ENCODE data around the gene COQ8B. TPM values are rescaled to one million over a fixed set of nuclear protein-coding genes. Genes with fewer than 3 reads are reported as not detected.
A peak's percentile ranks its signal among the peaks of the same experiment; 100 is the strongest.
"Not testable (repeated sequence)": the region's sequence is repeated elsewhere in the genome, so short reads cannot be mapped to it uniquely, and the experiment has no call there.

The COQ8B gene
- total RNA-seq (18.2 TPM), polyA plus RNA-seq (ENCODE audit: insufficient read depth in 1 of 8, insufficient read length in 8 of 8, low replicate concordance in 1 of 8) (10 to 100 TPM; 19.4 to 26.5 (median 23.6) TPM)
- long read RNA-seq, donor 1, partial matches to known transcripts, result 0 of 1 reads
- long read RNA-seq, donor 1, other reads (novel, unspliced or antisense), result 0 of 1 reads
- long read RNA-seq, donor 2, result 0 reads
- long read RNA-seq, donor 3, partial matches to known transcripts, result 23 of 32 reads
- long read RNA-seq, donor 3, other reads (novel, unspliced or antisense), result 7 of 32 reads
- long read RNA-seq, donor 4, partial matches to known transcripts, result 0 of 1 reads
- long read RNA-seq, donor 4, other reads (novel, unspliced or antisense), result 0 of 1 reads
- long read RNA-seq, donor 5, transcript COQ8B-205 (5 exons, 2,255 nt), result major isoform, 6 of 8 reads
- long read RNA-seq, donor 5, partial matches to known transcripts, result 0 of 8 reads
- long read RNA-seq, donor 5, other reads (novel, unspliced or antisense), result 0 of 8 reads
- long read RNA-seq, donor 6, partial matches to known transcripts, result 0 of 3 reads
- long read RNA-seq, donor 6, other reads (novel, unspliced or antisense), result 0 of 3 reads
- long read RNA-seq, donor 7, result 0 reads
- long read RNA-seq, donor 8, result 0 reads
- long read RNA-seq, donor 9, partial matches to known transcripts, result 0 of 1 reads
- long read RNA-seq, donor 9, other reads (novel, unspliced or antisense), result 0 of 1 reads
- long read RNA-seq, donor 10, partial matches to known transcripts, result 0 of 2 reads
- long read RNA-seq, donor 10, other reads (novel, unspliced or antisense), result 0 of 2 reads
- long read RNA-seq, donor 11, partial matches to known transcripts, result 0 of 3 reads
- long read RNA-seq, donor 11, other reads (novel, unspliced or antisense), result 0 of 3 reads

- Histone ChIP-seq H3K4me3 (ENCODE audit: low read length) (peak within 1 kb of the TSS; percentile 71), H3K27me3 (ENCODE audit: control insufficient read depth, insufficient read depth, low read length) (no peaks in the 10 kb centered on the region), H3K9me3 (replicated peaks; ENCODE audit: control insufficient read depth, low read depth, low read length) (no peaks in the 10 kb centered on the region), H3K36me3 (ENCODE audit: control insufficient read depth, insufficient read depth, low read length) (peaks cover 8% of the 10 kb centered on the region), H3K27ac (ENCODE audit: low read length) (peak within 1 kb of the TSS; percentile 100), H3K4me1 (ENCODE audit: control insufficient read depth, insufficient read depth, low read length) (peaks cover 58% of the 10 kb centered on the region)
- under 1% methylated on average over 62 of the region's 76 CpGs for WGBS (ENCODE audit: insufficient coverage)
- peak; percentile 100 for DNase-seq
Observed at GRCh38 chr19:40716482-40717324, at the start of gene COQ8B, which contains the start of gene ITPKC. Gene COQ8B (minus strand): TSS chr19:40716886. CDS start chr19:40714632, 2,254 bp downstream. Gene ITPKC (plus strand): TSS chr19:40717112. CDS start chr19:40717136, 24 bp downstream.

GRCh38 chr19:40766385-40766784 lies 49.7 kb upstream of the COQ8B start:
- not testable (repeated sequence) for H3K27me3 ChIP-seq (ENCODE audit: control insufficient read depth, insufficient read depth, low read length); H3K27ac ChIP-seq (ENCODE audit: low read length); H3K4me3 ChIP-seq (ENCODE audit: low read length); H3K4me1 ChIP-seq (ENCODE audit: control insufficient read depth, insufficient read depth, low read length); H3K9me3 ChIP-seq (replicated peaks; ENCODE audit: control insufficient read depth, low read depth, low read length); DNase-seq
- 98% methylated on average over 8 of the region's 13 CpGs for WGBS (ENCODE audit: insufficient coverage)
- peaks cover 49% of the 10 kb centered on the region for H3K36me3 ChIP-seq (ENCODE audit: control insufficient read depth, insufficient read depth, low read length)

DNA sequence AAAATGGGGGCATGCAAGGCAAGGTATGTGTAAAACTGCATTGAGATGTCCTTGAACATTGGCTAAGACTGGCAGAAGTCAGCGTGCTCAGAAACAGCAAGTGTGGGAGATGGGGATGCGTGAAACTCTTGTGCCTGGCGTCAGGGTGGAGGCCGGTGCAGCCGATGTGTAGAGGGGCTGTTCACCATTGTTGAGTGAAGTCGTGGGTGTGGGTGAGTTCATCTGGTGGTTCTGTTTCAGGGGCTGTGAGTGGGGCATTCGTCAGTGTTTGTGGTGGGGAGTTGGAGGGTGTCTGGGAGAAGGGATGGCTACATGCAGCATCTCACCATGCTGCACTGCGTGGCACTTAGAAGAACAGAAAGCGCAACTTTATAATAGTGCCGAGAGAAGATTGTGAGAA lies 47.3 kb upstream of the COQ8B start:
- Histone ChIP-seq H3K27ac (ENCODE audit: low read length) (no peak overlapping the region), H3K27me3 (ENCODE audit: control insufficient read depth, insufficient read depth, low read length) (no peaks in the 10 kb centered on the region), H3K4me3 (ENCODE audit: low read length) (no peak overlapping the region), H3K9me3 (replicated peaks; ENCODE audit: control insufficient read depth, low read depth, low read length) (no peaks in the 10 kb centered on the region), H3K36me3 (ENCODE audit: control insufficient read depth, insufficient read depth, low read length) (peaks cover 73% of the 10 kb centered on the region), H3K4me1 (ENCODE audit: control insufficient read depth, insufficient read depth, low read length) (no peaks in the 10 kb centered on the region)
- WGBS (ENCODE audit: insufficient coverage), result 94% methylated on average over 7 of the region's 10 CpGs
- DNase-seq, result no peak

DNA sequence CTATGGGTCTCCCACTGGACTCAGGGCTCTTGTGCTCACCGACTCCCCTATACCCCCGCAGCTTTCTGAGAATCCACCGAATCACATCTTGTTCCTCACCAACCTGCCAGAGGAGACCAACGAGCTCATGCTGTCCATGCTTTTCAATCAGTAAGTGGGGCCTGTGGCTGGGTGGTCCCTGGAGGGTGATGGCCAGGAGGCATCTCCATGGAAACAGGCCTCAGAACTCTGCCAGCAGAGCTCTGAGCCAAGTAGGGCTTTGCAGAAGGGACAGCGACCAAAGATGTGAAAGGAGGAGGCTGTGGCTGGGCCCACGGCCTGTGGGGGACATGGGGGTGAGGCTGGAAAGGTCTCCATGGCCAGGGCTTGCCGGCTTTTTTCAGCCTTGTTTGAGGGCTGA lies 46.8 kb upstream of the COQ8B start:
- H3K4me1 ChIP-seq (ENCODE audit: control insufficient read depth, insufficient read depth, low read length), result no peaks in the 10 kb centered on the region
- no peak overlapping the region for H3K27ac ChIP-seq (ENCODE audit: low read length)
- H3K27me3 ChIP-seq (ENCODE audit: control insufficient read depth, insufficient read depth, low read length), result no peaks in the 10 kb centered on the region
- no peak for DNase-seq
- peaks cover 74% of the 10 kb centered on the region for H3K36me3 ChIP-seq (ENCODE audit: control insufficient read depth, insufficient read depth, low read length)
- 94% methylated on average over 3 of the region's 7 CpGs for WGBS (ENCODE audit: insufficient coverage)
- H3K9me3 ChIP-seq (replicated peaks; ENCODE audit: control insufficient read depth, low read depth, low read length), result no peaks in the 10 kb centered on the region
- no peak overlapping the region for H3K4me3 ChIP-seq (ENCODE audit: low read length)

GRCh38 chr19:40762754-40763470 lies 46.2 kb upstream of the COQ8B start:
- DNase-seq, result no peak
- WGBS (ENCODE audit: insufficient coverage), result 90% methylated on average over 15 of the region's 17 CpGs
- Histone ChIP-seq H3K27ac (ENCODE audit: low read length) (no peak overlapping the region), H3K36me3 (ENCODE audit: control insufficient read depth, insufficient read depth, low read length) (peaks cover 78% of the 10 kb centered on the region), H3K4me3 (ENCODE audit: low read length) (no peak overlapping the region), H3K4me1 (ENCODE audit: control insufficient read depth, insufficient read depth, low read length) (no peaks in the 10 kb centered on the region), H3K27me3 (ENCODE audit: control insufficient read depth, insufficient read depth, low read length) (no peaks in the 10 kb centered on the region), H3K9me3 (replicated peaks; ENCODE audit: control insufficient read depth, low read depth, low read length) (no peaks in the 10 kb centered on the region)

GRCh38 chr19:40759352-40759751 lies 42.7 kb upstream of the COQ8B start:
- Histone ChIP-seq H3K4me1 (ENCODE audit: control insufficient read depth, insufficient read depth, low read length) (no peaks in the 10 kb centered on the region), H3K36me3 (ENCODE audit: control insufficient read depth, insufficient read depth, low read length) (peaks cover 88% of the 10 kb centered on the region), H3K9me3 (replicated peaks; ENCODE audit: control insufficient read depth, low read depth, low read length) (no peaks in the 10 kb centered on the region), H3K4me3 (ENCODE audit: low read length) (no peak overlapping the region), H3K27me3 (ENCODE audit: control insufficient read depth, insufficient read depth, low read length) (no peaks in the 10 kb centered on the region), H3K27ac (ENCODE audit: low read length) (no peak overlapping the region)
- 89% methylated on average over 8 of the region's 13 CpGs for WGBS (ENCODE audit: insufficient coverage)
- no peak for DNase-seq

- Histone ChIP-seq H3K36me3 (ENCODE audit: control insufficient read depth, insufficient read depth, low read length) (peaks cover 84% of the 10 kb centered on the region), H3K4me1 (ENCODE audit: control insufficient read depth, insufficient read depth, low read length) (peaks cover 3% of the 10 kb centered on the region), H3K27ac (ENCODE audit: low read length) (no peak overlapping the region), H3K9me3 (replicated peaks; ENCODE audit: control insufficient read depth, low read depth, low read length) (no peaks in the 10 kb centered on the region), H3K27me3 (ENCODE audit: control insufficient read depth, insufficient read depth, low read length) (no peaks in the 10 kb centered on the region), H3K4me3 (ENCODE audit: low read length) (no peak overlapping the region)
- DNase-seq, result no peak
- 96% methylated on average over 3 of the region's 3 CpGs for WGBS (ENCODE audit: insufficient coverage)
Observed at GRCh38 chr19:40758491-40758890, 41.8 kb upstream of the COQ8B start.

DNA sequence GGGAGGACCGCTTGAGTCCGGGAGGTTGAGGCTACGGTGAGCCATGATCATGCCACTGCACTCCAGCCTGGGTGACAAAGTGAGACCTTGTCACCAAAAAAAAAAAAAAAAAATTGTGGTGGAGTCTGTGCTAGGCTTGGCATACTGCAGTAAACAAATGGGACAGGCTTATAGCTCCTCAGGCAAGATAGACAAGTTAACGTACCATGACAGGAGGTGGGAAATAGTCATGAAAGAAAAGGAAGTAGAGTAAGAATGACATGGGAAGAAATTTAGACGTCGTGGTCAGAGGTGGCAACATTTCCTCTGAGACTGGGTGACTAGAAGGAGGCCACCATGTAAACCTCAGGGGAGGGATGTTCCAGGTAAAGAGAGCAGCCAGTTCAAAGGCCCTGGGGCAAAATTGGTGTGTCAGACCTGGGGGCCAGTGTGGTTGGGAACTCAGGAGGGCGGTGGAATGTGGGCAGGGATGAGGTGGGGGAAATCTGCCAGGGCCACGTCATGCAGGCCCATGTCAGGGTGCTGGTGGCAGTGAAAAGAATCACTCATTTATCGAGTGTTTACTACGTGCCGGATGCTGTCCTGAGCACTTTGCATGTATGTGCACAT lies 39.9 kb upstream of the COQ8B start:
- H3K27ac ChIP-seq (ENCODE audit: low read length), result no peak overlapping the region
- DNase-seq, result no peak
- no peaks in the 10 kb centered on the region for H3K9me3 ChIP-seq (replicated peaks; ENCODE audit: control insufficient read depth, low read depth, low read length)
- no peaks in the 10 kb centered on the region for H3K27me3 ChIP-seq (ENCODE audit: control insufficient read depth, insufficient read depth, low read length)
- no peak overlapping the region for H3K4me3 ChIP-seq (ENCODE audit: low read length)
- 78% methylated on average over 5 of the region's 11 CpGs for WGBS (ENCODE audit: insufficient coverage)
- H3K4me1 ChIP-seq (ENCODE audit: control insufficient read depth, insufficient read depth, low read length), result peaks cover 12% of the 10 kb centered on the region
- peaks cover 66% of the 10 kb centered on the region for H3K36me3 ChIP-seq (ENCODE audit: control insufficient read depth, insufficient read depth, low read length)

DNA sequence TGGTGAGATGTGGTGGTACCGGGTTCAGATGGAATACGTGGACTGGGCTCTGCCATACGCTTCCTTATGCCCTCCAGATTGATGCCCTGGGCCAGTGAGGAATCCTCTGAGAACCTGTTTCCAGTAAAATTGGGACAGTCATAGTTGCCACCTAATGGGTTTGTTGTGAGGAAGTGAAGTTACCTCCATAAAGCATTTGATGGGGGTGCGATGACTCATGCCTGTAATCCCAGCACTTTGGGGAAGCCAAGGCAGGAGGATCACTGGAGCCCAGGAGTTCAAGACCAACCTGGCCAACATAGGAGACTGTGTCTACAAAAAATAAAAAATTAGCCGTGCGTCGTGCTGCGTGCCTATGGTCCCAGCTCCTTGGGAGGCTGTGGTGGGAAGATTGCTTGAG lies 39.1 kb upstream of the COQ8B start:
- Histone ChIP-seq H3K4me1 (ENCODE audit: control insufficient read depth, insufficient read depth, low read length) (peaks cover 13% of the 10 kb centered on the region), H3K9me3 (replicated peaks; ENCODE audit: control insufficient read depth, low read depth, low read length) (no peaks in the 10 kb centered on the region), H3K4me3 (ENCODE audit: low read length) (no peak overlapping the region), H3K36me3 (ENCODE audit: control insufficient read depth, insufficient read depth, low read length) (peaks cover 58% of the 10 kb centered on the region), H3K27ac (ENCODE audit: low read length) (no peak overlapping the region), H3K27me3 (ENCODE audit: control insufficient read depth, insufficient read depth, low read length) (no peaks in the 10 kb centered on the region)
- no peak for DNase-seq
- 100% methylated on average over 3 of the region's 8 CpGs for WGBS (ENCODE audit: insufficient coverage)
